Stimulated activated naive B cell treated with anti-CD40 and anti-IgM and Interleukin-4, amounts not matched to agents 10 μg/mL and 1 μg/mL and 100 μg/mL, for 72 hours (primary cell): ENCODE measurements around the gene USH1G.
"Not testable (repeated sequence)": the region's sequence is repeated elsewhere in the genome, so short reads cannot be mapped to it uniquely, and the experiment has no call there.

ENCODE experiments used
- ATAC-seq, 2 donors: fragments of 150-1000 bp; cut with Tn5 transposase; replicated peaks; 2 replicates each; pipeline ENCODE4 v1.10.0; 2021; ENCODE audit warnings: moderate library complexity in 1 of 2
- DNase-seq: peaks from one replicate; pipeline ENCODE4 v3.0.0; 2021
- H3K27ac Mint-ChIP-seq: one replicate; pipeline ENCODE4 v1.8.0; 2022; ENCODE audit warnings: mild to moderate bottlenecking, mixed read lengths
- H3K27me3 Mint-ChIP-seq, 2 donors: one replicate each; pipeline ENCODE4 v1.8.0; 2022; ENCODE audit warnings: mixed read lengths in 2 of 2
- H3K36me3 Mint-ChIP-seq, 2 donors: one replicate each; pipeline ENCODE4 v1.8.0; 2022; ENCODE audit warnings: mixed read lengths in 2 of 2, mild to moderate bottlenecking in 1 of 2
- H3K4me1 Mint-ChIP-seq, 2 donors: one replicate each; pipeline ENCODE4 v1.8.0; 2022; ENCODE audit warnings: mixed read lengths in 2 of 2, mild to moderate bottlenecking in 1 of 2
- H3K4me3 Mint-ChIP-seq, 2 donors: one replicate each; pipeline ENCODE4 v1.8.0; 2022; ENCODE audit warnings: mild to moderate bottlenecking in 2 of 2, mixed read lengths in 2 of 2, moderate library complexity in 1 of 2
- H3K9me3 Mint-ChIP-seq, 2 donors: one replicate each; pipeline ENCODE4 v1.8.0; 2022; ENCODE audit warnings: mixed read lengths in 2 of 2, mild to moderate bottlenecking in 1 of 2

Gene USH1G

DNA sequence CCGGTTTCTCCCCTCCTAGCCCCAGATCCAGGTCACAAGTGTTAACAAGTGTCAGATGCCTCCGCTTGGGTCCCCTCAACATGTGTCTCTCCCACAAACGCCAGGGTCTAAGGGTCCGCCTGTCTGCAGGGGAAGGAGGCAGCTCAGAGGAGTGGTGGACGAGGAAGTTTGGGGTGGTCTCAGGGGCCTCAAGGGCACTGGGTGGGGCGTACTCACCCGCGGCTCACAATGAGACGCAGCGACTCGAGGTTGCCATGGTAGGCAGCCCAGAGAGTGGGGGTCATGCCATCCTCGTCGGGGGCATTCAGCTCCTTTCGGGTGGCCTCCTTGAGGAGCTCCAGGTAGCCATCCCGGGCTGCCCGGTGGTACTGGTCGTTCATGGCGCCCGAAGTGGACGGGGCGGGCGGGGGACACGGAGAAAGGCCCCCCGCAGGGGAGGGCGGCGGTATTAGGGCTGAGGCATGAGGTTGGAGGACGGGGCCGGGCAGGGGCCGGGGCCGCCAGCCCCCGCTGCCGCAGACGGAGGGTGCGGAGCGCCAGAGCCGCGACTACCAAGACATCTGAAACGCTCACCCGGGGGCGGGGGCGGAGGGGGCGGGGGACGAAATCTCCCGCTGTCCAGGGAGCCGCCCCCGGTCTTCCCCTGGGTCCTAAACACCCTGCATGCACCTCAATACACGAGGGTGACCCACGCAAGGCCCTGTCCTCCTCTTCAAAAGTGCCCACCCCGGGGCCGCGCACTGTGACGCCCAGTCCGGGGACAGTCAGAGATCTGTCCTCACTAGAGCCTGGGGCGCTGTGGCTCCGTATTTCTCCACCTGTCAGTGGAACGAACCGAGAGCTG, at the start of gene USH1G:
Gene USH1G (minus strand): TSS at position 562 of the 844 bp plus-strand sequence. CDS start 182 bp downstream, at position 380.
- Mint-ChIP-seq H3K36me3 (no peaks in the 10 kb centered on the region), H3K27me3 (peaks cover 64 to 75% of the 10 kb centered on the region in 2 donors), H3K9me3 (no peaks in the 10 kb centered on the region), H3K27ac (peak within 1 kb of the TSS; percentile 22), H3K4me1 (peaks cover 12 to 26% of the 10 kb centered on the region in 2 donors), H3K4me3 (peak within 1 kb of the TSS; percentile 55 to 63)
- no peak for DNase-seq
- peak; percentile 50 to 53 for ATAC-seq

DNA sequence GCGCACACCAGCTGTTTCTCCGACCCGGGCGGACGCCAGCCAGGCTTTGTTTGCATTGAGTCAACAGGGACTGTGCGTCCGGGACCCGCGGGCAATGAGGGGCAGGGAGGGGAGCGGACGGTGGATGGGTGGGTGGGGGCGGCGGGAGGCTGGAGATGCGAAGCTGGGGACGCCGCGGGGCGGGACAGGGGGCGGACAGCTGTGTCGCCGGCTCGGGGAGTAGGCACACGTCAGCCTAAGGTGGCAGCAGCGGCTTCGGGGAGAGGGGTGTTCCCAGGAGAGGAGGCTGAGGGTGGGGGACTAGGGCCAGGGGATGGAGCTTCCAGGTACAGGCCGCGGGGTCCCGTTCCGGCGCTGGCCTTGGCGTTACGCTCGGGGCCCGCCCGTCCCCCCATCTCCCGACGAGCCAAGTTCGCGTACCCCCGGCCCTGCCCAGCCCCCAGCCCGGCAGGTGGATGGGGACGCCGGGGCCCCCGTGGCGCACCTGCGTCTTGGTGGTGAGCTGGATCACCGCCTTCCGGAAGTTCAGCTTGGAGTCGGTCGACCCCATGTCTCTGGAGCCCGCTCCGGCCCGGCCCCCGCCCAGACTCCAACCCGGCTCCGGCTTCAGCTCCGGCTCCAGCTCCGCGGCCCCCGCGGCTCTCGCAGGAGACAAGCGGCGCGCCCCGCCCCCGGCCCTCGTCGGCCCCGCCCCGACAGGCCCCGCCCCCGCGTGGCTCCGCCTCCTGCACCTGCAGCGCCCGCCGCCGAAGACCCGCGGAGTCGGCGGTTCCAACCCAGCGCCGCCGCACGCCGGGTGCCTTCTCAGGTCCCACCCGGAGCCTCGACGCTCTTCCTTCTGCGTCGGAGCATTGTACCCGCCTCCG, 49.3 kb upstream of the USH1G start, which contains the start of gene HID1:
Gene HID1 (minus strand): TSS at position 653 of the 866 bp plus-strand sequence. CDS start 103 bp downstream, at position 550.
- ATAC-seq (peak; percentile 81 to 83), DNase-seq (no peak)
- H3K4me3 Mint-ChIP-seq = peak within 1 kb of the TSS; percentile 83 to 84
- H3K9me3 Mint-ChIP-seq = no peaks in the 10 kb centered on the region
- H3K36me3 Mint-ChIP-seq = no peaks in the 10 kb centered on the region
- peak within 1 kb of the TSS; percentile 86 for H3K27ac Mint-ChIP-seq
- H3K27me3 Mint-ChIP-seq = peaks cover 25 to 45% of the 10 kb centered on the region in 2 donors
- peaks cover 8 to 15% of the 10 kb centered on the region in 2 donors for H3K4me1 Mint-ChIP-seq

DNA sequence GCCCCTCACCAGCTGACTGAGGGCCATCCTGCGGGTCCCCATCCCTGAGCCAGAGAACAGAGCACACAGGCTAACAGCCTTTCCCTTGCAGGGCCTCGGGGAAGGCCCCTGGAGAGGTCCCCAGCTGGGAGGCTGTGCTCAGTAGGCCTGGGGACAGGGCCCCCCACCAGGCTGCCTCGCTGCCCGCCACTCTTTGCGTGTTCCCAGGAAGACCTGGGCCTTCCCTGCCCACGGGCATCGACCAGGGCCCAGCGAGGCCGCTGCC, 48.7 kb upstream of the USH1G start:
- no peaks in the 10 kb centered on the region for H3K9me3 Mint-ChIP-seq
- no peaks in the 10 kb centered on the region for H3K36me3 Mint-ChIP-seq
- H3K4me1 Mint-ChIP-seq = peaks cover 8 to 15% of the 10 kb centered on the region in 2 donors
- DNase-seq = no peak
- no peak overlapping the region for H3K27ac Mint-ChIP-seq
- H3K27me3 Mint-ChIP-seq = peaks cover 25 to 45% of the 10 kb centered on the region in 2 donors
- H3K4me3 Mint-ChIP-seq = peak overlapping the region; percentile 53 to 84
- peak; percentile 8 to 17 for ATAC-seq

- Mint-ChIP-seq H3K9me3 (no peaks in the 10 kb centered on the region), H3K4me3 (peak overlapping the region; percentile 48 to 84), H3K27me3 (peaks cover 25 to 45% of the 10 kb centered on the region in 2 donors), H3K27ac (no peak overlapping the region), H3K36me3 (no peaks in the 10 kb centered on the region), H3K4me1 (peaks cover 8 to 15% of the 10 kb centered on the region in 2 donors)
- ATAC-seq = no peak
- DNase-seq = no peak
These were observed 48.2 kb upstream of the USH1G start for GRCh38 chr17:74971069-74971841.

- H3K27ac Mint-ChIP-seq = no peak overlapping the region
- ATAC-seq = no peak
- no peak for DNase-seq
- H3K4me1 Mint-ChIP-seq = peaks cover 8 to 15% of the 10 kb centered on the region in 2 donors
- H3K9me3 Mint-ChIP-seq = no peaks in the 10 kb centered on the region
- H3K36me3 Mint-ChIP-seq = no peaks in the 10 kb centered on the region
- H3K27me3 Mint-ChIP-seq = peaks cover 24 to 48% of the 10 kb centered on the region in 2 donors
- H3K4me3 Mint-ChIP-seq = no peak overlapping the region
These were observed 47.3 kb upstream of the USH1G start for GRCh38 chr17:74970395-74970794.

GRCh38 chr17:74969501-74969900, 46.4 kb upstream of the USH1G start:
- DNase-seq, ATAC-seq, H3K4me3 Mint-ChIP-seq, H3K9me3 Mint-ChIP-seq, H3K36me3 Mint-ChIP-seq, H3K27ac Mint-ChIP-seq: not testable (repeated sequence)
- Mint-ChIP-seq H3K27me3 (peaks cover 26 to 50% of the 10 kb centered on the region in 2 donors), H3K4me1 (peaks cover 8 to 15% of the 10 kb centered on the region in 2 donors)

DNA sequence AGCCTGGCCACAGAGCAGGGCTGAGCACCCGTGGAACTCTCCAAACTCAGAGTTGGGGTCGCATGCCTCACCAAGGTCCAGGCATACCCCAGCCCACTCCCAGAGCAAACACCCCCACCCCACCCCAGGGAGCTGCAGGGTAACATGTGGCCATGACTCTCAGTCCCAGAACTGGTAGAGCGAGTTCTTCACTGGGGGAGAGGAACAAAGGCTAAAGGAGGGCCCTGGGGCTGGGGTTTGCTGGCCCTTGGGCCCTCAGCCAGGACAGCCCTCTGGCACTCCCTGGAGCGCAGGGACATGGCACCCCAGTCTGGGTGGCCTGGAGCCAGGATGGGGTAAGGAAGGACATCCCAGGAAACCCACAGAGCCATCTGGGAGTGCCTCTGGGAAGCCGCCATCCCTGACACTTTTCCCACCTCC, 45.3 kb upstream of the USH1G start:
- H3K36me3 Mint-ChIP-seq = no peaks in the 10 kb centered on the region
- H3K9me3 Mint-ChIP-seq = no peaks in the 10 kb centered on the region
- peaks cover 27 to 44% of the 10 kb centered on the region in 2 donors for H3K27me3 Mint-ChIP-seq
- no peak overlapping the region for H3K27ac Mint-ChIP-seq
- no peak for DNase-seq
- ATAC-seq = no peak
- peaks cover 8 to 15% of the 10 kb centered on the region in 2 donors for H3K4me1 Mint-ChIP-seq
- no peak overlapping the region for H3K4me3 Mint-ChIP-seq

- ATAC-seq = no peak
- no peak overlapping the region for H3K27ac Mint-ChIP-seq
- H3K36me3 Mint-ChIP-seq = no peaks in the 10 kb centered on the region
- H3K27me3 Mint-ChIP-seq = peaks cover 11 to 21% of the 10 kb centered on the region in 2 donors
- H3K4me1 Mint-ChIP-seq = peaks cover 7 to 11% of the 10 kb centered on the region in 2 donors
- H3K4me3 Mint-ChIP-seq = no peak overlapping the region
- DNase-seq = no peak
- H3K9me3 Mint-ChIP-seq = no peaks in the 10 kb centered on the region
These were observed 42.0 kb upstream of the USH1G start for GRCh38 chr17:74964988-74965622.

DNA sequence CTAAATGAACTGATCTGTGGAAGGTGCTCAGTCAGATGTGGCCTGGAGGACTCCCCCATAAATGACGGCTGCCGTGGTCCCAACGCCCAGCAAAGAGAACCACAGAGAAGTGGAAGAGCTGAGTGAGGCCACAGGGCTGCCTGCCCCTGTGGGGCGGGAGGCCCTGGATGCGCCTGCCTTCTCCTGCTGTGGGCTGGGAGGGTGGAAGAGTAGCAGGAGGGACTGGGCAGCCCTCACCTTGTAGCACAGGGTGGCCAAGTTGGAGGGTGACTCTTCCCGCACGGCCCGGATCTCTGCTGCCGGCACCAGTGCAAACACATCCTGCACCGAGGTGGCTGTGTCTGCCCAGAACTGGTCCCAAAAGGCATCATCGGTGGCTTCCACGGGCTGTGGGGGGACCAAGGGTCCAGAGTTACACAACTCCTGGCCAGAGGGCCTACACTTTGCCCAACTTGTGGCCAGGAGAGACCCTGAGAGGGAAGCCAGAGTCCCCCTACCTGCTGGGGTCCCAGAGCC, 41.2 kb upstream of the USH1G start:
- ATAC-seq = no peak
- DNase-seq = no peak
- Mint-ChIP-seq H3K27ac (no peak overlapping the region), H3K27me3 (peaks cover 11 to 27% of the 10 kb centered on the region in 2 donors), H3K4me3 (no peak overlapping the region), H3K4me1 (peaks cover 7 to 11% of the 10 kb centered on the region in 2 donors), H3K36me3 (no peaks in the 10 kb centered on the region), H3K9me3 (no peaks in the 10 kb centered on the region)

- H3K4me3 Mint-ChIP-seq = no peak overlapping the region
These were observed 40.6 kb upstream of the USH1G start for GRCh38 chr17:74963656-74964055.

DNA sequence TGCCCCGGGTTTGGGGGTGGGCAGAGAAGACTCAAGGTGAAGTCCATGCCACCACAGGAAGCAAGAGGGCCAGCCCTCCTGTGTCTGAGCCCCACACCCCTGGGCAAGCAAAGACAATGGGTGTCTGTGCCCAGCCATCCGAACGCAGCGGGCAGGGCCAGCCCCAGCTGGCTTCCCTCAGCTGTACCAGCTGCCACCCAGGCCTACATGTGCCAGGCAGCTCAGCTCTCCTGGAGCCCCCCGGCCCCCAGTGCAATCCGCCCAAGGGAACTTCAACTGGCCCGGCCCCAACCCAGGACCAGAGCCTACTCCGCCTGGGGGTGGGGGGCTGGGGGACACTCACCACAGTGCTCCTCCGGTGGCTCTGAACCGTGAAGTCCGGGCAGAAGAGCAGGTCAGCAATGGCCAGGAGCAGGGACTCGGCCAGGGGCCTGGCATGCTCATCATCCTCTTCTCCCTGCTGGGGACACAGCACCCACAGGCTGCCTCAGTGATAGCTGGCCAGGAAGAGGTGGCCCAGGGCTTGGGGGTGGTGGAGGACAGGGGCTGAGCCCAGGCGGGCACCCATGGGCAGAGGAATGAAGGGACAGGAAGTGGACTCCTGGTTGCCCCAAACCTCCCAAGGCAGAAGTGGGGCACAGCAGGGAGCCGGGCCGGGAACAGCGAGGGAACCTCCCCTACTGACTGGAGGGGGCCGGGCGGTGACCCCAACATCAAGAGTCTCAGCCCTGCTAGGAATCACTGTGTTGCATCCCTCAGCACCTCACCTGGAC, 39.8 kb upstream of the USH1G start:
- no peak overlapping the region for H3K4me3 Mint-ChIP-seq
- DNase-seq (no peak), ATAC-seq (no peak)

More at GRCh38 chr17:74963656-74964055, 40.6 kb upstream of the USH1G start:
- Mint-ChIP-seq H3K27ac (no peak overlapping the region), H3K36me3 (no peaks in the 10 kb centered on the region), H3K27me3 (peaks cover 11 to 31% of the 10 kb centered on the region in 2 donors), H3K4me1 (peaks cover 7 to 11% of the 10 kb centered on the region in 2 donors), H3K9me3 (no peaks in the 10 kb centered on the region)
- no peak for ATAC-seq
- no peak for DNase-seq

DNA sequence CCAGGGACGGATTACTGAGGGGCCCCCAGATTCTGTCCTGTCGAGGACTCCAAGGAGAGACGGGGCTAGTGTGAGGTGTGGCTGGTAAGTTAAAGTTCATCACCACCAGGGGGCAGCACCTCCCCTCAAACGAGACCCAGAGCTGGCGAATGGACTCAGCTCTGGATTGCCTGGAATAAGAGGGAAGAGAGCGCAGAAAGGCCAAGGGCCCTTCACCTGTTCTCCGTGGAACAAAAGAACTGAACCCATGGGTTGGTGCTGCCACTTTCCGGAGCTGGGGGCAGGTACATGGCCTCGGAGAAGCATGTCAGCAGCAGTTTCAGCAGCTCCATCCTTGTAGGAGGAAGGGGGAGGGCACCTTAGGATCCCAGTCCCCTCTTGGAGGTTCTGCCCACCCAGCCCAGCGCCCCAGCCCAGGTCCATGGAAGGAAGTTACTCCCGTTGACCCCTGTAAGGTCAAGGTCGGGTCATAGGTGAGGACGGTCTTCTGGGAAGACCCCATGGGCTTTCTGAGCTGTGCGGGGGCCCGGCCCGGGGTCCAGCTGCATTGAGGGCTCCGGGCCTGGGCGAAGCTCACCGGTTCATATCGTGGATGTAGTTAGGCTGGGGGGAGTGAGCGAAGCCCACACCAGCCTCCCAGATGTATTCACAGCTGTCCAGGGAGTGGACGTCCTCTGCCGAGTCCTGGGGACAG, 38.7 kb upstream of the USH1G start:
- H3K4me1 Mint-ChIP-seq = peaks cover 7 to 11% of the 10 kb centered on the region in 2 donors
- no peak overlapping the region for H3K4me3 Mint-ChIP-seq

More for the DNA sequence above, 39.8 kb upstream of the USH1G start:
- no peaks in the 10 kb centered on the region for H3K9me3 Mint-ChIP-seq
- H3K4me1 Mint-ChIP-seq = peaks cover 7 to 11% of the 10 kb centered on the region in 2 donors
- H3K27ac Mint-ChIP-seq = no peak overlapping the region
- H3K27me3 Mint-ChIP-seq = peaks cover 14 to 36% of the 10 kb centered on the region in 2 donors
- H3K36me3 Mint-ChIP-seq = no peaks in the 10 kb centered on the region

More for the DNA sequence above, 38.7 kb upstream of the USH1G start:
- Mint-ChIP-seq H3K9me3 (no peaks in the 10 kb centered on the region), H3K36me3 (no peaks in the 10 kb centered on the region), H3K27ac (no peak overlapping the region), H3K27me3 (peaks cover 14 to 36% of the 10 kb centered on the region in 2 donors)
- peak; percentile 78 to 80 for ATAC-seq
- DNase-seq = peak; percentile 60
